Head of caudate nucleus (tissue), 42 donors: ENCODE data around the gene AXIN1.
A peak's percentile ranks its signal among the peaks of the same experiment; 100 is the strongest.

Experiments
- DNase-seq, 42 donors: peaks; one replicate each; pipeline versions ENCODE4 v3.0.0 to v3.0.0-alpha.2; 2020 to 2021; ENCODE audit warnings: mixed read lengths in 7 of 42
- intact Hi-C: fragments of 100-400 bp; cut with DNase I; formaldehyde crosslinking; loops from one replicate; pipeline ENCODE4 v1.15.0; 2022

The AXIN1 gene

GRCh38 chr16:290015-290680, 62.4 kb downstream of the AXIN1 start:
- intact Hi-C loops = no loop called here
- no peak for DNase-seq

- intact Hi-C loops = no loop called here
These were observed 63.0 kb downstream of the AXIN1 start for GRCh38 chr16:289395-289997.

GRCh38 chr16:287981-288920, 64.3 kb downstream of the AXIN1 start:
- DNase-seq = no peak
- intact Hi-C loops = no loop called here

More at GRCh38 chr16:289395-289997, 63.0 kb downstream of the AXIN1 start:
- no peak for DNase-seq

GRCh38 chr16:287298-287811, 65.2 kb downstream of the AXIN1 start:
- intact Hi-C loops = no loop called here

GRCh38 chr16:286491-287297, 65.8 kb downstream of the AXIN1 start:
- intact Hi-C loops = no loop called here
- DNase-seq = no peak

More at GRCh38 chr16:287298-287811, 65.2 kb downstream of the AXIN1 start:
- DNase-seq = no peak

GRCh38 chr16:285146-286055, 67.1 kb downstream of the AXIN1 start:
- no peak for DNase-seq
- intact Hi-C loops = no loop called here

- intact Hi-C loops = no loop called here
- no peak for DNase-seq
These were observed 68.1 kb downstream of the AXIN1 start for GRCh38 chr16:284204-285120.

- DNase-seq = peak in 5 of 42 donors; percentile 10 to 66 (median 43)
- intact Hi-C loops = no loop called here
These were observed 69.3 kb downstream of the AXIN1 start, which contains the start of gene PDIA2 for GRCh38 chr16:283033-283805. PDIA2 (plus strand) TSS chr16:283164; CDS start chr16:283170, 6 bp downstream.

- no peak for DNase-seq
- intact Hi-C loops = no loop called here
These were observed 70.0 kb downstream of the AXIN1 start for GRCh38 chr16:282491-282890.

- DNase-seq = no peak
- intact Hi-C loops = no loop called here
These were observed 70.8 kb downstream of the AXIN1 start for GRCh38 chr16:281660-282255.

- intact Hi-C loops = no loop called here
- no peak for DNase-seq
These were observed 71.4 kb downstream of the AXIN1 start for GRCh38 chr16:280991-281659.

- peak in 1 of 42 donors; percentile 24 for DNase-seq
- intact Hi-C loops = no loop called here
These were observed 72.0 kb downstream of the AXIN1 start, which contains the start of gene ARHGDIG for GRCh38 chr16:280552-280951. ARHGDIG (plus strand) TSS chr16:280591; CDS start chr16:280681, 90 bp downstream.

- no peak for DNase-seq
- intact Hi-C loops = no loop called here
These were observed 72.5 kb downstream of the AXIN1 start for GRCh38 chr16:280005-280460.

- intact Hi-C loops = no loop called here
- DNase-seq = no peak
These were observed 73.0 kb downstream of the AXIN1 start for GRCh38 chr16:279531-279930.
